Measurements from ENCODE around the gene ZNF135. TPM values are rescaled to one million over a fixed set of nuclear protein-coding genes. Genes with fewer than 3 reads are reported as not detected.

The ZNF135 gene
- total and polyA plus RNA-seq, 2 donors (not counting 3 experiments of a cell fraction or from before 2014, with no cell fraction given): 1.2 to 1.5 TPM

DNA sequence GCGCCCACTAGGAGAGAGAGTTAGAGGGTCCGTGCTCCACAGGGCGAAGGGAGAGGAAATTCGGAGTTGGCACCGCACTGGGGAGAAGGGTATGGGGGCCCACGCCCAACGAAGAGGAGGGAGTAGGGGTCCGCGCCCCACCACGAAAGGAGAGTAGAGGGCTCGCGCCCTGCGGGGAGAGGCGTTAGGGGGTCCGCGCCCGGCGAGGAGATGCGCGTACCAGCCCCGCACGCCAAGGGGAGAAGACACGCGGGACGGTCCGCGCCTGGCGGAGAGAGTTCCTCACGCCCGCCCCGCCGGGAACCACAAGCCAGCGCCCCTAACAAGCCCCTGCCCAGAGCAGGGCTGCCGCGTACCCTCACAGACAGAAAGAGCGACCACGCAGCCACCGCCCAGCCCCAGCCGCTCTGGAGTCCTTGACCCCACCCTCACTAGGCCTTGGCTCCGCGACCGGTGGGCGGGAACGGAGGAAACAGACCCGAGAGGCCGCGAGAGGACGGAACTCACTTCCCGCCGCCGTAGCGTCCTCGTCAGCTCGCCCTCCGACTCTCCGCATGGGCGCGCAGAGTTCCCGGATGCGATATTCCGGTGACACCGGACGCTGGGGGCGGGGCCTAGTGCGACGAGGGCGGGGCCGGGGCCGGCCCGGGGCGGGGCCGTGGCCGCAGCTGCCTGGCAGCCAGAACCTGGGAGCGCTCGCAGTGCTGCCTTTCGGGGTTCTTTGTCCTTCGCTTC is 58.9 kb downstream of the ZNF135 start:
- no peak overlapping the region for H2AFZ ChIP-seq (ENCODE audit: low read depth, low read length)
- CTCF ChIA-PET: no interaction called here
- no peaks in the 10 kb centered on the region for H3K9me1 ChIP-seq (replicated peaks; ENCODE audit: control insufficient read depth, extremely low read depth, insufficient read depth, low read length)
- H3K9me3 ChIP-seq (replicated peaks; ENCODE audit: control insufficient read depth, insufficient read depth, low read length): peaks cover 2% of the 10 kb centered on the region
- no peaks in the 10 kb centered on the region for H3K4me1 ChIP-seq (ENCODE audit: control insufficient read depth, extremely low read depth, insufficient read depth, low read length)
- POLR2A ChIA-PET: no interaction called here
- no peaks in the 10 kb centered on the region for H3K27me3 ChIP-seq (ENCODE audit: control insufficient read depth in 2 of 2, insufficient read depth in 2 of 2, low read length in 2 of 2)
- H3K4me3 ChIP-seq (replicated peaks in 1 of 3; ENCODE audit: insufficient read depth in 1 of 3, low read depth in 1 of 3, low read length in 3 of 3): no peak overlapping the region
- H4K20me1 ChIP-seq (replicated peaks; ENCODE audit: control insufficient read depth, extremely low read depth, insufficient read depth, low read length): no peaks in the 10 kb centered on the region
- no peaks in the 10 kb centered on the region for H3K79me2 ChIP-seq (ENCODE audit: control insufficient read depth, insufficient read depth, low read length)
- dilution Hi-C loops (cut with MboI; ENCODE audit: extremely low pct_ligation_motif_present, low sequenced_read_pairs) (no loop called here), intact Hi-C loops (cut with micrococcal nuclease) (no loop called here)
- TF ChIP-seq JUN (IDR thresholded peaks at IDR 0.05; ENCODE audit: borderline replicate concordance, insufficient read depth, insufficient read length, low read depth) (no peak), POLR2A (IDR thresholded peaks at IDR 0.05; ENCODE audit: low read depth, low read length) (no peak), FOS (IDR thresholded peaks at IDR 0.05; ENCODE audit: borderline replicate concordance, insufficient read depth, low read length) (no peak), EZH2 (IDR thresholded peaks at IDR 0.05; ENCODE audit: borderline replicate concordance, low read depth, low read length, severe bottlenecking) (no peak), GATA2 (IDR thresholded peaks at IDR 0.05; ENCODE audit: insufficient read depth, insufficient read length, low read depth, low read length) (no peak), MYC (IDR thresholded peaks at IDR 0.05; ENCODE audit: low read depth, low read length) (no peak)
- TF ChIP-seq, protein P1, sequence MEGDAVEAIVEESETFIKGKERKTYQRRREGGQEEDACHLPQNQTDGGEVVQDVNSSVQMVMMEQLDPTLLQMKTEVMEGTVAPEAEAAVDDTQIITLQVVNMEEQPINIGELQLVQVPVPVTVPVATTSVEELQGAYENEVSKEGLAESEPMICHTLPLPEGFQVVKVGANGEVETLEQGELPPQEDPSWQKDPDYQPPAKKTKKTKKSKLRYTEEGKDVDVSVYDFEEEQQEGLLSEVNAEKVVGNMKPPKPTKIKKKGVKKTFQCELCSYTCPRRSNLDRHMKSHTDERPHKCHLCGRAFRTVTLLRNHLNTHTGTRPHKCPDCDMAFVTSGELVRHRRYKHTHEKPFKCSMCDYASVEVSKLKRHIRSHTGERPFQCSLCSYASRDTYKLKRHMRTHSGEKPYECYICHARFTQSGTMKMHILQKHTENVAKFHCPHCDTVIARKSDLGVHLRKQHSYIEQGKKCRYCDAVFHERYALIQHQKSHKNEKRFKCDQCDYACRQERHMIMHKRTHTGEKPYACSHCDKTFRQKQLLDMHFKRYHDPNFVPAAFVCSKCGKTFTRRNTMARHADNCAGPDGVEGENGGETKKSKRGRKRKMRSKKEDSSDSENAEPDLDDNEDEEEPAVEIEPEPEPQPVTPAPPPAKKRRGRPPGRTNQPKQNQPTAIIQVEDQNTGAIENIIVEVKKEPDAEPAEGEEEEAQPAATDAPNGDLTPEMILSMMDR (IDR thresholded peaks at IDR 0.05; ENCODE audit: extremely low read depth in 1 of 2, insufficient read depth in 1 of 2, low read depth in 1 of 2, low read length in 2 of 2): no peak
- FAIRE-seq (no peak), DNase-seq (ENCODE audit: low read depth, low spot score) (no peak)
- BruUV-seq (replicated peaks): no TSS peak
- no peak overlapping the region for H3K9ac ChIP-seq (replicated peaks; ENCODE audit: extremely low read depth, insufficient read depth, low read length)
- H3K36me3 ChIP-seq (ENCODE audit: control insufficient read depth in 2 of 2, extremely low read depth in 1 of 2, insufficient read depth in 2 of 2, low read length in 2 of 2): no peaks in the 10 kb centered on the region
- H3K4me2 ChIP-seq (ENCODE audit: insufficient read depth, low read length): no peak overlapping the region
- H3K27ac ChIP-seq (ENCODE audit: insufficient read depth, low read depth, low read length): no peak overlapping the region
